ENCODE results near the gene PLEKHG3.

PLEKHG3 gene

DNA sequence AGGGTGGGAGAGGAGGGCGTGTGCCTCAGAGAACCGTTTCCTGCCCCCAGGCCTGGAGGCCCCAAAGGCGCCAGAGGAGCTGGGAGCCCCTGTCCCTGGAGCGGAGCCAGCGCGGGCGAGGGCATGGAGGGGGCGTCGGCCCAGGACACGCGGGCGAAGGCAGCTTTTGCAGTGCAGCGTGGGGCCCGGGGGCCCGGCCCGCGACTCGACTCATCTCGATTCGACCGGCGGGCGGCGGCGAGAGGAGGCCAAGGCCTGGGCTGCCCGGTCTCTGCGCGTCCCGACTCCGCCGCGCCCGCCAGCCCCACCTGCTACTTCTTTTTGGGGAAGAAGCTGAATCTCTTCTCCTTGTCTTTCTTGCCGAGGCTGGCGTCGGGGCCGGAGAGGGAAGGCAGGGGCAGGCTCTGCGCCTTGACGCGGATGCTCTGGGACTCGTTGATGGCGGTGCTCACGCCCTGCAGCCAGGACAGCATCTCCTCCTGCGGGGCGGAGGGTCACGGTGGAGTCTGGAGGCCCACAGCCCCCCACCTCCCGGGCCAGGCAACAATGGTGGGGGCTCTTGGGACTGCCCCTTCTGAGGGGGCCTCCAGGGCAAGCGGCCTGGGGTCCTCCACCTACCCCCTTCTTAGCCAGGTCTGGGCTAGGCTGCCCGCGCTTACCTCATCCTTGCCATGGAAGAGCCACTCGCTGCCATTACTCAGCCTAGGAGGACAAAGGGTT lies 44.9 kb downstream of the PLEKHG3 start:
- DNase-seq: no peak

DNA sequence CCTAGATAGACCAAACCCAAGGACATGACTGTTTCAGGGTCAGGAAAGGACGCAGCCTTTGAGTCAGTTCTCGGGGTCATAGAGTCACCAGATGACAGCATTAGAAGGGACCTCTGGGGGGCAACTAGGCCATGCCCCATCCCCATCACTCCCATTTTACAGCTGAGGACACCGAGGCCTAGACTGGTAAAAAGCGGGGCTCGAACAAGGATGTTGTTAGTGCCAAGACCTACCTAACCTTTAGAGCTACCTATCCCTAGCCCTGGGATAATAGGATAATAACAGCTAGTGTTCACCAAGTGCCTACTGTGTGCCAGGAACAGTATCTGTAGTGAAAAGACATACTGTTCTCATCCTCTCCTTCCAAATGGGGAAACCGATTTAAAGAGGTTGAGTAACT lies 48.7 kb downstream of the PLEKHG3 start:
- no peak for DNase-seq

DNA sequence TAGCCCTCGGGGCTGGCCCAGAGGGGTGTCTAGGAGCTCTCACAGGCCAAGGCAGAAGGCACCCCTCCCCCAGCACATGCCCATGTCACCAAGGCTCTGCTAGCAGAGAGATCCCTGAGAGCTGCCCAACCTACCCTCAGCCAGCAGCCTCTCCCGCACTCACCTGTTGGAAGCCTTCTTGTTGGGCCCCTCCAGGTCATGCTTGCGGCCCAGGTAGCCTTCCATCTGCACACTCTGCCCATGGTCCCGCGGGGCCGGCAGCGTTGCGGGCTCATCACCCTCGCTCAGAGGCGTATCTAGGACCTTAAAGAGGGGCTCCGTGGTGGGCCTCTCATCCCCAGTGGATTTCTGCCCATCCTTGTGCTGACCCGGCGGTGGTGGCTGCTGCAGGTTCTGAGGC lies 49.1 kb downstream of the PLEKHG3 start:
- DNase-seq: no peak

DNA sequence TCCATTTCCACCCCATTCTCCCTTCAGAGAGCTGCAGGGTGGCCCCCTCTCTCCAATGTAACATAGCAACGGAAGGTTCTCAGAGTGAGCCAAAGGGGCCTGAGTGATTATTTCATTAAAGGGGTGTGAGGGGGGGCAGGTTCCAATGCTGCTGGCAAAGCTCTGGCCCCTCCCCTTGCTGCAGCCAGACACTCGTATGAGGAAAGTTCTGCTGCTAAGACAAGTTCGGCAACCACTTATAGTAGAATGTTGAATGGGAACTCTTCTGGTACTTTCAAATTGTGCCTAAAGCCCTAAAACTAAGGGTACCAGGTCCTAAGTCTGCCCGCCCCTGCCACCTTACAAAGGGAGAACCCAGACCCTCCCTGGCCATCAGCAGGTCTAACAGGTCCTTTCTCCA lies 49.8 kb downstream of the PLEKHG3 start:
- DNase-seq: no peak

DNA sequence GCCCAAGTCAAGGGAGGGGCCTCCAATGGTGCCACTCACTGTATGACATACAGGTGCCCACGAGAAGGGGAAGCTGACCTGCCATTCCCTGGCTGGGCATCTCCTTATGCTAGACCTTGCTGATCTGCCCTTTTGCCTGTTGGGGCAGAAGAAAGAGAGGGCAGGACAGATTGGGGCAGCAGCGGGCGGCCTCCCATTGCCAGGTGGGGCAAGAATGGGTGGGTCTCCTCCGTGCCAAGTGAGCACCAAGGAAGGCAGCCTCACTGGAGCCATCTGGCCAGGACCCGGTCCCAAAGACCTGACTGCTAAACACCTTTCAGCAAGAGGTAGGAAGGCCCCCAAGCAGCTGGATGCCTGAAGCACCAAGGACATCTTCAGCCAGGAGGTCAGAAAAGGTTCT lies 50.5 kb downstream of the PLEKHG3 start:
- no peak for DNase-seq

DNA sequence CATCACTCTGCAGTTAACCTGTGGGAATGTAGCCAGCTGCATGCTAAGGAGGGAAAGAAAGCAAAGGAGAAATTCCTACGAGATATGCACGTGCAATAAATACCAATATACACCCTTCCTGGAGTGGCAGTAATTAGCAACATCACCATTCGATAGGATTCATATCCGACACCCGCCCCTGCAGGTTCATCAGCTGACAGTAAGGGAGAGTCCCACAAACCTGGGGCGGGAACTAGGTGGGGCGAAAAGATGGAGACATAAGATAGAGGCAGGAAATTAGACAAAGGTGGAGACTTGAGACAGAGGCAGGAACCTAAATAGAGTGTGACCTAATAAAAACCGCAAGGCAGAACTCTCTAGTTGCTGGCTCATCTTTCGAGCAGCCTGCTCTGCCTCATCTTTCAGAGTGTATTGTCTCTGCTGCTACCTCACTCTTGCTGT lies 51.6 kb downstream of the PLEKHG3 start:
- DNase-seq: no peak

DNA sequence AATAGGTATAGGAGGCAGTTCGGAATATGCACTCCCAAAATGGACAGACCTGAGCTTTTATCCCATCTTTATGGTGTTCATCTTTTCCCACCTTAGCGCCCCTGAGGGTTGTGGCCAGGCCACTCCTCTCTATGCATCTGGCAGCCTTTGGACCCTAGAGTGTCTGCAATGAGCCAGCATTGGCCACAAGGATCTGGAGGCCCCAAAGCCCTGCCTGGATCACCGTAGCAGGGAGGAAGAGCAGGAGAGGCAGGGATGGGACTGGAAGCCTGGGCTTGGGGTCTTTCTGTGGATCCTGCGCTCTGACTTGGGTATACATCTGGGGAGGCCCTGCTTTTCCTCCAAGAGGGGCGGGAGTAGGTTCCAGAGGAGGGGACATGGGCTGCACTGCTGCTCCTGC lies 52.5 kb downstream of the PLEKHG3 start:
- DNase-seq: no peak

DNA sequence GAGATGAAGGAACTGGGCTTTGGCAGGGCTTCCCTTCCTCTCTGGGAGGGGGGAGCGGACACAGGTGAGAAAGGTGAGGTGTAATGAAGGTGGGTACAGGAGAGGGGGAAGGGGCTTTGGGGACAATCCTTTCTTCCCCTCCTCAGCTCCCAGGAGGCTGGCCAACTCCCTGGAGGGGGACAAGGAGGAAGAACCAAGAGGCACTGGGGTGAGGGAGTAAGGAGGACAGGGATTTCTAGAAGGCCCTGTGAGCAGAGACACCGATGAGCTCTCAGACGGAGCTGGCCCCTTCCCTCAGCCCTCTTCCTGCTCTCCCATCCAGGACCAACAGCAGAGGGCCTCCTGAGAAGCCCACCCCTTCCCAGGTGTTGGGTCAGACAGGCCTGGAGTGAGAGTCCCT lies 53.4 kb downstream of the PLEKHG3 start:
- DNase-seq: no peak

DNA sequence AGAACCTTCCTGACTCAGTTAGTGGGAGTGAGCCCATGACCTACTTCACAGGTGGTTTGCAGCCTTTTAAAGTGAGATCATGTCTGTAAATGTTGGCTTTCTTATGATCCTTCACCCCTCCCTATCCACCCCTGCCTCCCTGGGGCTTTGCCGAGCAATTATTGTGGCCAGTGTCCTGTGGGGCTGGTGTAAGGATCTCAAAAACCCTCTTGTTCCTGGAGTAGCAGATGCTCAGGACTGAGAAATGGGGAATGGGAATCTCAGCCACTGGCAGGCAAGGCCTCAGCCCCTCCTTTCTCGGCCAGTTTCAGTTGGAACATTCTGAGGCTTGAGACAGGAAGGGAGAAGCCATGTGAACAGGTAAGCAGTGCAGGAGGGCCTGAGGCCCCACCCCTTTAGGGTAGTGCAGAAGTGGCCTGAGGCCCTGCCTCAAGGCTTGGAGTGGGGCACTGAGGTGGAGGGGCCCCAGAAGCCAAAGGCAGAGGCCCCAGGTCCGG lies 53.8 kb downstream of the PLEKHG3 start:
- no peak for DNase-seq

DNA sequence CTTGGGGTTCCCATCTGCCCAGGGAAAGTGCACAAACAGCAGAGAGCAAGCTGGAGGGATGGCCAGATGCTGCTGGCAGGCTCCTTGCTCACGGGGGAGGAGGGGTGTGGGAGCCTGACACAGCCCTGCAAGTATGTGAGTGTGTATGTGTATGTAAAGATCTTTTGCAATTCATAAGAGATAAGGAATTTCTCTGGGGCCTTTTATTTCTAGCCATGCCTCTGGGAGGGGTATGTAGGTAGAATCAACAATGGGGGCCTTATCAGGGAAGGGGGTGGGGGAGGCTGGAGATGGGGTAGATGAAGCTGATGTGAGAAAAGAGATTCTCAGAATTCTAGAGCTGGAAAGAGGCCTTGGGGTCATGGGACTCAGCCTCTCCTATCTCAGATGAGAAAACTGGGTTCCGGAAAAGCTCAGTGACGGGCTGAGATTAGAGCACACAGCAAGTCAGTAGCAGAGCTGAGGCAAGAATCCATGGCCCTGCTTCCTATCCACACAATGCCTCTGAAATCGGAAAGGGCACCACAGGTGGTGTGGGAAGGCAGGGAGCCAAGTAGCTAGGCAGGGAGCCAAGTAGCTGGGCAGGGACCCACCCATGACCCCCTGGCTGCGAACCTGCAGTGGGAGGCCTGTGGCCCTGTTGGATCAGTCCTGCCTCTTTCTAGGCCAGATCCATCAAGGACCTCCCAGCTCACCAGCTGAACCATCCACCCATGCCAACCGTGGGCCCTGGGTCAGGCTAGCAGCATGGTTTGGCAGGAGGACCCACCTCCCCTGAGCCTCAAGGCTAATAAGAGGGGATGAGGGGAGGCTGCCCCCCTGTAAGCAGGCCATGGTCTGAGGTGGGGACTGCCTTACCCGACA lies 54.7 kb downstream of the PLEKHG3 start:
- peak; percentile 85 for DNase-seq

DNA sequence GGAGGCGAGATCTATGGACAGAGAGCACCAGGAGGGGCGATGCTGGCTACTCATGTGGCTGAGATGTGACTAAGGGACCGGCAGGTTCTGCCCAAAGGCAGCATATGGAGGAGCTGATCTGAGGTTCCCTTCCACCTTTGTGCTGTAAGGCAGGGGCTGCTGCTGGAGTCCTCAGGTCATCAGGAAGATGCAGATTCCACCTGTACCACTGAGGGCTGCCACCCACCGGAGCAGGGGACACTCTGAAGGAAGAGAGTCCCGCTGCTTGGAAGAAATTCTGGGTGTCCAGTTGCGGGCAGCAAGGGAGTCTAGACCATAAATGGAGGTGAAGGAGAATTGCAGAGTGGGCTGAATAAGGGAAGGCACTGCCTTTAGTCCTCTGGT lies 55.3 kb downstream of the PLEKHG3 start:
- no peak for DNase-seq

DNA sequence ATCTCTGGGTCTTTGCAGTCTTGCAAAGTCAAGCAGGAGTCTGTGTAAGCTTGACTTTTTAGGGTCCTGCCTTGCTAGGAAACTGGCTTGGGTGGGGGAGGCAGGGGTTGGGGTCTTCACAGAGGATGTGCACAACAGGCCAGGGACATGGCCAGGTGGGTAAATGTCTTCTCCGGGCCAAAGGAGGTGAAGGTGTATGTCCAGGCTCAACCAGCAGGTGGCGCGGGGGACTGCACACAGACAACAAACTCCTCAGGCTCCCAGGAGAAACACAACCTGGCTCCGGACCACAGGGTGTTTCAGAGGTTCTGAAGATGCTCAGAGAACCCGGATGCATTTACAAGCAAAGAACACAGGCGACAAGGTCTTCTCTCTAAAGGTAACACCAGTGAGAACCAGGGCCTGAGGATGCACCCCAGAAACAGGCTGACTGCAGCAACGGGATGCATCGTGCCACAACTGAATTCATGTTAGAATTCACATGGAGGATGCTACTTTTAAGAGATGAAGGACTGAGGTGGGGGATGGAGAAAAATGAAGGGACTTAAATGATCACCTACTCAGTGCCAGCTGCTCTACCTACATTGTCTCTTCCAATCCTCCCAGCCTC lies 56.0 kb downstream of the PLEKHG3 start:
- peak; percentile 37 for DNase-seq

DNA sequence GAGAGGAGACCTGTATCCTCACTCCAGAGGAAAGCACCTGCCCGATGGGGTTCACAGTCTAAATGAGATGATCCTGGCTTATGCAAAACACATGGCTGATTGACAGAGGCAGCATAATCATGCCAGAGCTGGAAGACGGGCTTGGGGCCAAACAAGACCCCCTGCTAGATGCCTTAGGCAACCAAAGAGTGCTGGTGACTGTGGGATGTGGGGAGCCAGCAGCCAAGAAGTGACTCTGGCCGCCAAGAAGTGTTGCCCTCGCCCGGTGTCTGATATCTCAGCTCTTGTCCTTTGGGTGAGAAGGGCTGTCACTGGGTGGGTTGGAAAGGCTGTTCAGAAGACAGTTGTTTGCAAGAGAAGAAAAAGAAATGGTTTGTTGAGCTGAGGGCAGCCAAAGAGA lies 56.7 kb downstream of the PLEKHG3 start:
- DNase-seq: no peak

DNA sequence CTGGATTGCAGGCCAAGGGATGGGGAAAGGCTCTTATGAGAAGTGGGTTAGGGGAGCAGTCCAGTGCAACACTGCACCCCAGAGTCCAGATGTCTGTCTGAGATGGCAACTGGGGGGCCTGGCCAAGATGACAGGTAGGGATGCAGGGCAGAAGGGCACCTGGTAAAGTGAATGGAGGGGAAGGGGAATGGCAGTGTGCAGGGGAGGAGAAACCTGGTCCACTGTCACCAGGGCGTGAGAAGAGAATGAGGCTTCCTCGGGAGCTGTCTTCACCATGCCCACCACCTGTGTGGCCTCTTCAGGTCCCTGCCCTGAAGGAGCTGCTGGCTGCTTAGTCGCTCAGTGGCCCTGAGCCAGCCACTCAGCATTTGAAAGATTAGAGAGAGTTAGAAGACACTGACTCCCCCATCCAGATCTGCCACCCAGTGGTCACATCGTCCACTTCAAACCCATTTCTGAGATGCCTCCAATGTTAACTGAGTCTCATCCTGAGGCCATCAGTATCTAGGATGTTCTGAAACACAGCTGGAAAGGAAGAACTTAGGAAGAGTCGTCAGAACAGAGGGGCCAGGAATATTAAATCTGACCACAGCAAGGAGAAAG lies 57.3 kb downstream of the PLEKHG3 start:
- DNase-seq: no peak

DNA sequence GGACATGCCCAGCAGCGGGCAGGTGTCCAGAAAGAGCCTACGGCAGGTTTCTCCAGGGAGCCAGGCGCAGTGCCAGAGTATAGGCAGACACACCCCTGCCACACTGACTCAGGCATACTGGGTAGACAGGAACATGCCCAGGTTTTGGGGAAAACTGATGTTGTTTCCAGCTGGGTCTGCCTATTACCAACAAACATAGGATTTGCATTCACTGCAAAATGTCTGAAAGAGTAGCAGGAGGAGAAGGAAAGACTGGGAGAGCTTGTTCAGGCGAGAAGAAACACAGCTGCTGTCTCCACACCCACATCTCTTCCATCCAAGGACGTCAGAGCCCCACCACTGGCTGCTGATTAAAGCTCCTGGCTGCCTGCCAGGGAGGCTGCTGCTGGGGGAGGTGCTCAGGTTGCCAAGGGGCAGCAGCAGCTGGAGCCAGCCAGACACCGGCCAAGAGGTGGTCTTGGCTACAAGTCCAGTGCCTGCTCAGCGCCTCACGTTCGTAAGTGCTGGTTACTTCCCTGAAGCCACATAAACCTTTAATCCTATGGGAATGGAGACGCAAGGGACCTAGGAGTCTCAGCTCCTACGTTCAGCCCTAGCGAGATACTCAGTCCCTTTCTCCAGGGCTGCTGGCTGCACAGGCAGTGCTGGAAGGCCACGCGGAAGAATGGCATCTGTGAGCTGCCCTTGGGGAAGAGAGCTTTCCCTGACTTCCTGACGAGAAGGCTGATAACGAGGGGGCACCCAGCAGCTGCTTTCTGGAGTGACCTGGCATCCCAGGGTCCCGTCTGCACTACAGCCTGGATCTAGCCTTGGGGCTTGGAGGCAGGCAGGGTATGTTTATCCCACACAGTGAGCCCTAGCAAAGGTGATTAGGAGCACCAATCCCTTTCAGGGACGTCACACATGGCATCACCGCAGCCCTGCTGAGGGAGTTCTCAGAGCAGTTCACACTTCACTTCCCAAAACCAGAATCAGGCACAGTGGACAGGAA lies 58.1 kb downstream of the PLEKHG3 start:
- DNase-seq: peak; percentile 92

DNA sequence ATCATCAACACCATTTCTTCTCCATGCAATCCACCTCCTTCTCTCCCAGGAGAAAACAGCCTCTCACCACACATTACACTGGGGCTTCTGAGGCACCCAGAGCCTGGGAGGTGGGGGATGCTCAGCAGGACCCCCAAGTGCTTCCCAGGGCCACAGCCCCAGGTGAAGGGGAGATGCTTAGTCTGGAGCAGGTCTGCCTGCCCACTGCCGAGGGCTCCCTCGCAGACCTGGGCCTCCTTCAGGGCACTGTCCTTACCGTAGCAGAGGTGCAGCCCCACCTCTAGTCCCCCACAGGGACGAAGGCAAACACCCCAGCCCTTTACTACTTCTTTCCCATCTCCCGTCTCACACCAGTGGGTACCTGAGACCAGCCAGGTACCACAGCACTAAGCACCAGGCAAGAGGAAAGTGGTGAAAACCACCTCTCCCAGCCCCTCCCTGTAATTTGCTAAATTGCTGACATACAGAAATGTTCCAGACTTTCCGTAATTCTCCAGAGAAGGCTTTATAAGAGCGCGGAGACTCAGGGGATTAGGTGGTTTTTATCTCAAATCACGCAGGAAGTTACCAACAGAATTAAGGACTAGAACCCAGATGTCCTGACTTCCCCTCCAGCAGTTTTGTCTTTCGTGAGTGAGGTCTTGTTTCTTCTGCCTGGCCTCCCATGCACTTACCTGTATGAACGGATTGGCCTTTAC lies 59.0 kb downstream of the PLEKHG3 start:
- no peak for DNase-seq

DNA sequence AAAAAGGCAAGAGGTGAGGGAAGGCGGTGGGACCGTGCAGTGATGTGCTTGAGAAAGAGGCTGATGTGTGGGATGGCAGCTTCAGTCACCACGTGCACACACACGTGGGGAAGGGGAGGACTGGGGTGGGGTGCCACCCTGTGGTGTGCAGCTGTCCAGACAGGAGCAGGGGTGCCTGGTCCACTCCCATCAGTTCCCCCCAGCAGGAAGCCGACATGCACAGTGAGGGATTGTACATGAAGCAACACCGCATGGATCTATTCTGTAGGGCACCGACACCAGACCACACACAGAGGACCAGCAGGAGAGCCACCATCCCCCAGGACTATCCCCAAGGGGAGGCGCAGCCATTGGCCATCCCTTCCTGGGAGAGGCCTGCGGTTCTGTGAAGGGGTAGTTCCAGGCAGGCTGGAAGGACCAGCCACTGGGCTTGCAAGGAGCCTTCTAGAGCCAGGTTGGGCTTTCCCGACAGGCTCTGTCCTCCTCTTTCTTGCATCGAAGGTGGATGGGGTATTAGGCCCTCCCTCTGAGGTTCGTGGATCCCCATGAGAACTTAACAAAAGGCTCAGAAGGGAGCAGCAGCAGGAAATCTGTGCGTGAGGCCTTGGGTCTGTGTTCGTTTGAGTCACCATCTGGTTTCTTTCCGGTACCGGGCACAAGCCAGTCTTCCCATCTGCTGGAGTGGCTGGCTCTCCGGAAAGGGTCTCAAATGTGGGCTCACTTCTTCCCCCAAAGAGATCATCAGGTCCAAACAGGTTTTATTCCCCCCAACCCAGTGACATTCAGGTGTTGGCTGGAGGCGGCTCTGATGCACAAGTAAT lies 59.8 kb downstream of the PLEKHG3 start:
- peak; percentile 74 for DNase-seq

DNA sequence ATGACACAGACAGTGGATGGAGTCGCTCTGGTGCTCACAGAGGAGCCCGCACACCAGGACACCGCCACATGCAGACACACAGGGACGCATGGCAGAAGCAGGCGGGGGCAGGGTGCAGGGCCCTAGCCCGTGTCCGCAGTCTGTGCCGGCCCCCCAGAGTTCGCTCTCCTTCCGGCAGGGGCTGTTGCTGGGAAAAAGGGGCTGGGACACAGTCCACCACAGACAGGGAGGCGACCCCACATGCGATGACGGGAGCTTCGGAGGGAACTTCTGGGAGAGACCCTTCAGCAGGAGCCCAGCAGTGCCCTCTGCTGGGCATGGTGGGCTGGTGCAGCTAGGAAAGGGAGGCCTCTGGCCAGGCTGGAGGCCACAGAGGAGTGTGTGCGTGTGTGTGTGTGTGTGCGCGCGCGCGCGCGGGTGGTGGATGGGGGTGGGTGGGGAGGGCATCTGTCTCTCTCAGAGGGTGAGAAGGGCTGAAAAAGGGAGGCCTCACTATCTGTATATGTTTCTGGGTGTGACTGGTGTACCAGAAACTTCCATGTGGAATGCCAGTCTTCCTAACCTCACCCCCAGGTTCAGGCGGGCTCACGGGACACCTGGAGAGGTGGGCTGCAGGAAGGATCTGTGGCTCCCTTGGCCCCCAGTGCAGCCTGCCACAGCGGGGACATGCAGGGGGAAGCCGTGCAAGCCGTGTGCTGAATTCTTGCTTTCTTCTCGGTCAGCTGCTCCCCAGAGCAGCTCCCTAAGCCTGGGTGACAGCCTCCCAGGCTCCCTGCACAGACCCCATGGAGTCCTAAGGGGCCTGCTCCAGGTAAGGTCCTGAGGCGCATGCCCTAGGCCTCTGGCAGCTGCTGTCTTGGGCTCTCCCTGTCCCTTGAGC lies 60.7 kb downstream of the PLEKHG3 start:
- peak; percentile 96 for DNase-seq

DNA sequence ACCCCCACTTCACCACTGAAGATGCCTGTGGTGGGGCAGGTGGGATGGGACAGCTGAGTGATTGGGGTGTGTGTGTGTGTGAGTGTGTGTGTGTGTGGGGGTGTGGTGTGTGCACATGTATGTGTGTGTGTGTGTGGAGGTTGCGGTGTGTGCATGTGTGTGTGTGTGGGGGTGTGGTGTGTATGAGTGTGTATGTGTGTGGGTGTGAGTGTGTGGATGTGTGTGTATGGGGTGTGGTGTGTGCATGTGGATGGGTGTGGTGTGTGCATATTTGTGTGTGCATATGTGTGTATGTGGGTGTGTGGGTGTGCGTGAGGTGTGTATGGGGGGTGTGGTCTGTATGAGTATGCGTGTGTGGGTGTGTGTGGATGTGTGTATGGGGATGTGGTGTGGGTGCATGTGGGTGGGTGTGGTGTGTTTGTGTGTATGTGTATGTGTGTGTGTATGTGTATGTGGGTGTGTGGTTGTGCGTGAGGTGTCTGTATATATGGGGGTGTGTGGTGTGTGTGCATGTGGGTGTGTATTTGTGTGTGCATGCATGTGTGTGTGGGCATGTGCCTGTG lies 61.6 kb downstream of the PLEKHG3 start:
- no peak for DNase-seq

Measured in NCI-H1694 (cell line).